Dendritic cell treated with granulocyte-macrophage colony-stimulating factor and Interleukin-4, amounts not matched to agents 40 ng/mL and 50 ng/mL, for 4 days (primary cell): Measurements from ENCODE around the gene AMER3.
"Not testable (repeated sequence)": the region's sequence is repeated elsewhere in the genome, so short reads cannot be mapped to it uniquely, and the experiment has no call there.

Experiments used
- H3K27ac Mint-ChIP-seq: one replicate; pipeline ENCODE4 v1.8.0; 2022; ENCODE audit warnings: mild to moderate bottlenecking, mixed read lengths
- H3K27me3 Mint-ChIP-seq: one replicate; pipeline ENCODE4 v1.8.0; 2022; ENCODE audit warnings: mild to moderate bottlenecking, mixed read lengths
- H3K36me3 Mint-ChIP-seq: one replicate; pipeline ENCODE4 v1.8.0; 2022; ENCODE audit warnings: low read depth, mixed read lengths
- H3K4me1 Mint-ChIP-seq: one replicate; pipeline ENCODE4 v1.8.0; 2022; ENCODE audit warnings: low read depth, mixed read lengths
- H3K4me3 Mint-ChIP-seq: one replicate; pipeline ENCODE4 v1.8.0; 2022; ENCODE audit warnings: mild to moderate bottlenecking, moderate library complexity, mixed read lengths
- H3K9me3 Mint-ChIP-seq: one replicate; pipeline ENCODE4 v1.8.0; 2022; ENCODE audit warnings: mixed read lengths
- intact Hi-C: fragments of 100-400 bp; cut with micrococcal nuclease; formaldehyde crosslinking; loops from one replicate; pipeline ENCODE4 v1.15.0; 2022

AMER3 gene, protein sequence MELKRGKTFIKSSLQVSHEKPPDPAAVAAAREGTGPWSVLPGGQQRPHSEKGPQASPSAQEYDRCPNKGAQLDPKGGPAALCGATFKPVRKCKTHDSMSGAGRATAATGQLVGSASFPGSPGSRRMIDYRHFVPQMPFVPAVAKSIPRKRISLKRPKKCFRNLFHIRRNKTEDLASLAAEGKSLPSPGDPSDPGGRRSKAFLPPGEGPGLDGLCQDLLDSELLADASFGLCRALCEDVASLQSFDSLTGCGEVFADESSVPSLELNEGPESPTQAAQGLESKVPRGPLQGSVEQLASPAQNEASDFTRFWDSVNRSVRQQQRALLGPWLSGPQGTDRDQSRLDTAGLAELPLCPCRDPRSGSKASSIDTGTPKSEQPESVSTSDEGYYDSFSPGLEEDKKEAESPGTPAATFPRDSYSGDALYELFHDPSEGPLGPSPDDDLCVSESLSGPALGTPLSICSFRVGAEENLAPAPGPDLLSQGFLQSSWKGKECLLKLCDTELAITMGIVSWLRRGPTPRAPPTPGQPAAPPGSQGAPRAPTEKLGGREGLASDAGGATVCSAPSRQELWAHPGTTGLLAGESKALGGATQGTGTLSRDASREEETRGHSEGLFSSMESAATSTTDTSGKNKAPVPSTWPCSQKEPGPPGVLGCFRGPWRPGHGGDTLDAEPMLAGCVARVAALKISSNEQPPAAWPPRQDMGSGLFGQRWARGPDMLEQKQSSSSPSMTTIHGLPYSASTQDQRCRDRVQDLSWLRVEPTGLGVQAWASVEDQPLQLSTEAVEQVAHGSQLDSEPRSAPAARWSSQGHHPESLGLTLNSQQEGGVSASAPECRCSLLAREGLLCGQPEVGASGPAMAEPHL

GRCh38 chr2:130755256-130756052 lies at the start of gene AMER3:
Gene AMER3, plus strand, starts transcription at chr2:130755540. Its CDS starts 6,533 bp downstream, at chr2:130762073.
- Mint-ChIP-seq H3K4me1 (no peaks in the 10 kb centered on the region), H3K9me3 (no peaks in the 10 kb centered on the region), H3K4me3 (no peak within 1 kb of the TSS), H3K27ac (no peak within 1 kb of the TSS), H3K27me3 (peaks cover 43% of the 10 kb centered on the region), H3K36me3 (no peaks in the 10 kb centered on the region)
- intact Hi-C loops: no loop called here

GRCh38 chr2:130714795-130715194 lies 40.5 kb upstream of the AMER3 start:
- H3K36me3 Mint-ChIP-seq, intact Hi-C loops, H3K4me1 Mint-ChIP-seq, H3K9me3 Mint-ChIP-seq, H3K27me3 Mint-ChIP-seq, H3K4me3 Mint-ChIP-seq, H3K27ac Mint-ChIP-seq: not testable (repeated sequence)

DNA sequence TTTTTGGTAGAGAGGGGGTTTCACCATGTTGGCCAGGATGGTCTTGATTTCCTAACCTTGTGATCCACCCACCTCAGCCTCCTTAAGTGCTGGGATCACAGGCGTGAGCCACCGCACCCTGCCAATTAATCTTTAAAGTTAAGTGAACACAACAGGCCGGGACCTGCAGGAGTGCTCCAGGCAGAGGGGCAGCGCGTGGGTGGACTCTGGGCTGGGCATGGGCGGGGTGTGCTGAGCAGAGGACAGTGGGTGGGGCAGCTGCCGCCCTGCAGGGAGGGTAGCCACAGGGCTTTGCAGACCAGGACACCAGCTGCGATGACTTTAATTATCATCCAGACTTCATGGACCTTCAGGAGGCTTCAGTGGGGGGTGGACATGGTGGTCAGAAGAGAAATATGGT lies 35.3 kb upstream of the AMER3 start:
- Mint-ChIP-seq H3K4me1 (no peaks in the 10 kb centered on the region), H3K27me3 (no peaks in the 10 kb centered on the region), H3K27ac (no peak overlapping the region), H3K4me3 (no peak overlapping the region), H3K36me3 (no peaks in the 10 kb centered on the region), H3K9me3 (no peaks in the 10 kb centered on the region)
- intact Hi-C loops: loop anchor here (10.0 kb wide), 1 partner anchor 75 kb away; no protein-coding TSS in a partner anchor

DNA sequence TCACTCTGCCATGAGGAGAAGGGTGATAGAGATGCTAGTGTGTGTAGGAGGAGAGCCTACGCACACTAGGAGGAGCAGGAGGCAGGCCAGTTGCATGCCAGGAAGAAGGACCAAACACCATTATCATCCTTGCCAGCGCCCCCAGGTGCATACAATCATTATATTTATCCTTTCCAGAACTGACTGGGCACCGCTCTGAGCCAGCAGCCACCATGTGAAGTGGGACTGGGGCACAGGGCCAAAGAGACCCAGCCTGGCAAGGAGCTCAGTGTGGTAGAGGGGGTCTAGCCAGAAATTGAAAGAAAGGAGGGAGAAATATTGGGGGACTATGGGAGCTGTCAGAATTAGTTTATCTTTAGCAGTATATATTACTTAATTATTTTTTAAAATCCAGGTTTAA lies 34.8 kb upstream of the AMER3 start:
- Mint-ChIP-seq H3K27me3 (no peaks in the 10 kb centered on the region), H3K4me1 (no peaks in the 10 kb centered on the region), H3K9me3 (no peaks in the 10 kb centered on the region), H3K27ac (no peak overlapping the region), H3K4me3 (no peak overlapping the region), H3K36me3 (no peaks in the 10 kb centered on the region)
- intact Hi-C loops: loop anchor here (10.0 kb wide), 1 partner anchor 74 kb away; no protein-coding TSS in a partner anchor

- Mint-ChIP-seq H3K36me3 (no peaks in the 10 kb centered on the region), H3K27me3 (peaks cover 18% of the 10 kb centered on the region), H3K9me3 (no peaks in the 10 kb centered on the region), H3K4me1 (peaks cover 11% of the 10 kb centered on the region), H3K4me3 (no peak overlapping the region), H3K27ac (no peak overlapping the region)
- intact Hi-C loops: loop anchor here (10.0 kb wide), 1 partner anchor 70 kb away; no protein-coding TSS in a partner anchor
These were observed 30.9 kb upstream of the AMER3 start for GRCh38 chr2:130724455-130724854.

DNA sequence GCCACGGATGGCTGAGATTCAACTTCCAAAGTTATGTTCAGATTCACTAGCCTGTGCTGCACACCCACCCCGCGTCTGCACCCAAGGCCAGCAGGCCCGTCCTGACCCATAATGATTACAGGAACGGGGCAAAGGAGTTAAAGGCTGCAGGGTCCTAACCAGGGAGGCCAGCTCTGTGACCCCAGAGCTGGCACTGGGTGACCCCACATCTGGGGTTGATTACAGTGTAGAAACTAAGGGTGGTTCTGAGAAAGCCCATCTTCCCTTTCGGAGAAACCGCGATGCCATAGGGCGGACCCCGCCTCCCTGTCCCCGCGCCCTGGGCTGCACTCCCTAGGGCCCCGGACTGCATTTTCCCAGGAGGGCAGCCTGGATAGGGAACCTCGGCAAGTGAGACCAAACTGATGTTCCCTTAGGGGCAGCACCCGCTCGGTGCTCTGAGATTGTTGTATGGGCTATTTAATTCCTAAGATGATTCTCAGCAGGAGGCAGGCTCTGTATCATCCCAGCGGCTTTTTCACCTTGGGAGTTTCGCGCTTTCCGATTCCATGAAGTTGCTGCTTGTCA lies 28.6 kb upstream of the AMER3 start:
- no peaks in the 10 kb centered on the region for H3K36me3 Mint-ChIP-seq
- peak overlapping the region; percentile 25 for H3K27ac Mint-ChIP-seq
- no peaks in the 10 kb centered on the region for H3K9me3 Mint-ChIP-seq
- intact Hi-C loops: loop anchor here (10.0 kb wide), 1 partner anchor 68 kb away; no protein-coding TSS in a partner anchor
- peak overlapping the region; percentile 74 for H3K4me3 Mint-ChIP-seq
- peaks cover 21% of the 10 kb centered on the region for H3K27me3 Mint-ChIP-seq
- peaks cover 11% of the 10 kb centered on the region for H3K4me1 Mint-ChIP-seq

- Mint-ChIP-seq H3K27ac (peak overlapping the region; percentile 25), H3K9me3 (no peaks in the 10 kb centered on the region), H3K36me3 (no peaks in the 10 kb centered on the region), H3K27me3 (peaks cover 21% of the 10 kb centered on the region), H3K4me1 (peaks cover 11% of the 10 kb centered on the region), H3K4me3 (peak overlapping the region; percentile 74)
- intact Hi-C loops: loop anchor here (10.0 kb wide), 1 partner anchor 67 kb away; no protein-coding TSS in a partner anchor
These were observed 27.9 kb upstream of the AMER3 start for GRCh38 chr2:130727286-130727924.

DNA sequence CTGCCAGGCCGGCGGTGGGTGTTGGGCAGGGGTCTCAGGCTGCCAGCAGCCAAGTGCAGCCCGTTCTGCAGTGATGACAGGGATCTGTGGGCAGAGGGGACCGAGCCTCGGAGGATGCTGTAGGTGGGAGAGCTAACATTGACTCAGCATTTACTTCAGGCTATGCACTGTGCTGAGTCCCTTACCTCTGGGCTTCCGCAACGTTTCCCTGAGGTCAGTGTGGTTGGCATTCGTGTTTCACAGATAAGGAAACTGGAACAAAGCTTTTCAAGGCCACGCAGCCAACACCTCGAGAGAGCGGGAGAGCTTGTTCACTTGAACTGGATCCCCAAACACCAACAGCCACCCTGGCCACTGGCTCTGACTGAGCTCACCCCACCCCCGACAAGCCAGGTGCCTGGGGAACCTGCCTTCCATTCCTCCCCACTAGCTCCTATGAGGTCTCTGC lies 27.3 kb upstream of the AMER3 start:
- intact Hi-C loops: loop anchor here (10.0 kb wide), 1 partner anchor 67 kb away; no protein-coding TSS in a partner anchor
- Mint-ChIP-seq H3K27ac (no peak overlapping the region), H3K4me1 (peaks cover 11% of the 10 kb centered on the region)

DNA sequence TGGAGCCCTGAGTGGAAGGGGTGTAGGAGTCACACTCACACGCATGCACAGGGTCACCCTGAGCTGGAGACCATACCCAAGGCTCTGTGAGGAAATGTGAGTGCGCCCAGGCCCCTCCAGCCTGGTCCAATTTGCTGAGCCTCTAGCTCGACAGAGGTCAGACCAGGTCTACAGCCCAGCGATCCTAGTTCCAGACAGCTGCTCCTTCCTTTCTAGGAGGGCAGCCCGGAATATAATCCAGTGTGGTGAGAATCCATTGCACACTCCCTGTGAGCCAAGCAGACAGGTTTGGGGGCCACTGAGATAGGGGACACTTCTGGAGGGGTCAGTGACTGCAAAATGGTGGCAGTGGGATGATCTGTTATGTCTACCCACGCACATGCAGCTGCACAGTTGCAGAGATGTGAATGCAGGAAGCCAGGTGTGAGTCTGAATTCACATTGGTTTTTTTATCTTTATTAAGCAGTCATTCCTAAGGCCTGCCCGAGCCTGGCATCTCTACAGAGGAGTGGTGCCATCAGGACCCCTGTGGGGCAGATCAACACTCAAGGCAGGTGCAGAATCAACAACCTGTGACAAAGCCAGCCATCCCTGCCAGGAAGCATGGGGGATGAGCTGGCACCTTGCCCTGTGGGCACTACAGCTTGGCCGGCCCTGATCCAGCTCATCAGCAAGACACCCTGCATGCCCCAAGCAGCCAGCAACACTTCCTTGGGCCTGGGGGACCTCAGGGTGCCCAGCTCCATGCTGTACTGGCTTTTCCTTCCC lies 26.6 kb upstream of the AMER3 start, which contains the start of gene GPR148:
GPR148 (plus strand) TSS at position 522 of the 768 bp plus-strand sequence; CDS start at position 604, 82 bp downstream.
- no peaks in the 10 kb centered on the region for H3K36me3 Mint-ChIP-seq
- no peak within 1 kb of the TSS for H3K27ac Mint-ChIP-seq
- intact Hi-C loops: loop anchor here (10.0 kb wide), 1 partner anchor 66 kb away; no protein-coding TSS in a partner anchor
- H3K4me3 Mint-ChIP-seq: peak within 1 kb of the TSS; percentile 21
- peaks cover 21% of the 10 kb centered on the region for H3K27me3 Mint-ChIP-seq
- peaks cover 11% of the 10 kb centered on the region for H3K4me1 Mint-ChIP-seq
- no peaks in the 10 kb centered on the region for H3K9me3 Mint-ChIP-seq

More for the DNA sequence above, 27.3 kb upstream of the AMER3 start:
- H3K36me3 Mint-ChIP-seq: no peaks in the 10 kb centered on the region
- H3K27me3 Mint-ChIP-seq: peaks cover 21% of the 10 kb centered on the region
- no peaks in the 10 kb centered on the region for H3K9me3 Mint-ChIP-seq
- peak overlapping the region; percentile 21 for H3K4me3 Mint-ChIP-seq

DNA sequence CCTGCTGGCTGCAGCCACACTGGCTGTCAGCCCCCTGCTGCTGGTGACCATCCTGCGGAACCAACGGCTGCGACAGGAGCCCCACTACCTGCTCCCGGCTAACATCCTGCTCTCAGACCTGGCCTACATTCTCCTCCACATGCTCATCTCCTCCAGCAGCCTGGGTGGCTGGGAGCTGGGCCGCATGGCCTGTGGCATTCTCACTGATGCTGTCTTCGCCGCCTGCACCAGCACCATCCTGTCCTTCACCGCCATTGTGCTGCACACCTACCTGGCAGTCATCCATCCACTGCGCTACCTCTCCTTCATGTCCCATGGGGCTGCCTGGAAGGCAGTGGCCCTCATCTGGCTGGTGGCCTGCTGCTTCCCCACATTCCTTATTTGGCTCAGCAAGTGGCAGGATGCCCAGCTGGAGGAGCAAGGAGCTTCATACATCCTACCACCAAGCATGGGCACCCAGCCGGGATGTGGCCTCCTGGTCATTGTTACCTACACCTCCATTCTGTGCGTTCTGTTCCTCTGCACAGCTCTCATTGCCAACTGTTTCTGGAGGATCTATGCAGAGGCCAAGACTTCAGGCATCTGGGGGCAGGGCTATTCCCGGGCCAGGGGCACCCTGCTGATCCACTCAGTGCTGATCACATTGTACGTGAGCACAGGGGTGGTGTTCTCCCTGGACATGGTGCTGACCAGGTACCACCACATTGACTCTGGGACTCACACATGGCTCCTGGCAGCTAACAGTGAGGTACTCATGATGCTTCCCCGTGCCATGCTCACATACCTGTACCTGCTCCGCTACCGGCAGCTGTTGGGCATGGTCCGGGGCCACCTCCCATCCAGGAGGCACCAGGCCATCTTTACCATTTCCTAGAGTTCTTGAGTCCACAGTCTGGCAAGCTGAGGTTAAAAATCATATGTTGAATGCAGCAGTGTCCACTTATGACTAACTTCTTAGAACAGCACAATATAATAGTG lies 25.7 kb upstream of the AMER3 start:
- Mint-ChIP-seq H3K36me3 (no peaks in the 10 kb centered on the region), H3K27ac (no peak overlapping the region), H3K27me3 (peaks cover 21% of the 10 kb centered on the region), H3K4me3 (no peak overlapping the region), H3K4me1 (peaks cover 11% of the 10 kb centered on the region), H3K9me3 (no peaks in the 10 kb centered on the region)
- intact Hi-C loops: loop anchor here (10.0 kb wide), 1 partner anchor 65 kb away; no protein-coding TSS in a partner anchor

DNA sequence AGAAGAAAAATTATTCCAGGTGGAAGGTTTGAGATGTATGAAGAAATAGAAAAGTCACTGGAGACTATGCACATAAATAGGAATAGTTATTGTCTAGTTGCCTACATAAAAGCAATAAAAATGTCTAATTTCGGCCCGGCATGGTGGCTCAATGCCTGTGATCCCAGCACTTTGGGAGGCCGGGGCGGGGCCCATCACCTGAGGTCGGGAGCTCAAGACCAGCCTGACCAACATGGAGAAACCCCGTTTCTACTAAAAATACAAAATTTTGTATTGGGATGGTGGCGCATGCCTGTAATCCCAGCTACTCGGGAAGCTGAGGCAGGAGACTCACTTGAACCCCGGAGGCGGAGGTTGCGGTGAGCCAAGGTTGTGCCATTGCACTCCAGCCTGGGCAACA lies 23.1 kb upstream of the AMER3 start:
- intact Hi-C loops, H3K4me1 Mint-ChIP-seq, H3K36me3 Mint-ChIP-seq, H3K4me3 Mint-ChIP-seq, H3K27ac Mint-ChIP-seq, H3K9me3 Mint-ChIP-seq: not testable (repeated sequence)
- H3K27me3 Mint-ChIP-seq: peaks cover 11% of the 10 kb centered on the region
